Hippocampal formation (tissue), 2 donors: ENCODE measurements around the gene C1orf232.

Experiments used
- DNase-seq, 2 donors: peaks; one replicate each; lab custom pipeline; 2025; lab: John Stamatoyannopoulos, UW

The C1orf232 gene

GRCh38 chr1:26168410-26169197, at the start of gene C1orf232:
Gene C1orf232, minus strand, starts transcription at chr1:26168963. Its CDS starts 464 bp downstream, at chr1:26168499.
- no peak for DNase-seq

DNA sequence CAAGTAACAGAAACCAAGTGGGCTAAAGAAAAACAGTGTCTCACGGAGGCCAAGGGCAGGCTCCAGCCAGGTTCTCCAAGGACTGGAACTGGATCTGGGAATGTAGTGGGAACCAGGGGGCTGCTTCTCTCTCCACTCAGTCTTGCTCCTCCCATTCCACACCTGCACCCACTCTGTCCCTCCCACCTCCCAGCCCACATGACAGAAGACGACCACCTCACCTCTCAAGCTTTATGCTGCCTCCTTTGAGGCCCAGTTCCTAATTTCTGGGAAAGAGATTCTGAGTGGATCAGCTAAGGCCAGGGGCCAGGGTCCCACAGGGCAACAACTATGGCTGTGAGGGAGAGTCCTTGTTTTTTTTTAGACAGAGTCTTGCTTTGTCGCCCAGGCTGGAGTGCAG, 46.5 kb upstream of the C1orf232 start:
- DNase-seq = no peak

- DNase-seq = no peak
Observed at GRCh38 chr1:26213335-26213905, 44.7 kb upstream of the C1orf232 start.

- DNase-seq = no peak
Observed at GRCh38 chr1:26212726-26213125, 44.0 kb upstream of the C1orf232 start.

- DNase-seq = no peak
Observed at GRCh38 chr1:26210147-26210870, 41.5 kb upstream of the C1orf232 start.

GRCh38 chr1:26203642-26204318, 35.0 kb upstream of the C1orf232 start:
- no peak for DNase-seq

- no peak for DNase-seq
Observed at GRCh38 chr1:26200413-26200812, 31.6 kb upstream of the C1orf232 start.

DNA sequence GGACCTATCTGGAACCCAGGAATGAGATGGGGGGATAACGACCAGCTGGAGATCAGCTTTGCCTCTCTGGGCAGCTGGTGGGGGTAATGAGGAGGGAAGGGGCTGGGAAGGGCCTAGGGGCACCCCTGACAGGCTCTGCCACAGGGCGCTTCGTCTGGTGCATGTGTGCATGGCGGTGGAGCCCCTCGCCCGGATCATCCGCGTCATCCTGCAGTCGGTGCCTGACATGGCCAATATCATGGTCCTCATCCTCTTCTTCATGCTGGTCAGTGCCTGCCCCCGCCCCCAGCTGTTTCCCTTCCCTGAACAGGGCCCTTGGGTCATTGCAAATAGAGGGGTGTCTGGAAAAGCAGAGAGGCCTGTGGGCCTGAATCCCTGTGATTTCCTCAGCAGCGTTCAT, 29.1 kb upstream of the C1orf232 start:
- DNase-seq = no peak

DNA sequence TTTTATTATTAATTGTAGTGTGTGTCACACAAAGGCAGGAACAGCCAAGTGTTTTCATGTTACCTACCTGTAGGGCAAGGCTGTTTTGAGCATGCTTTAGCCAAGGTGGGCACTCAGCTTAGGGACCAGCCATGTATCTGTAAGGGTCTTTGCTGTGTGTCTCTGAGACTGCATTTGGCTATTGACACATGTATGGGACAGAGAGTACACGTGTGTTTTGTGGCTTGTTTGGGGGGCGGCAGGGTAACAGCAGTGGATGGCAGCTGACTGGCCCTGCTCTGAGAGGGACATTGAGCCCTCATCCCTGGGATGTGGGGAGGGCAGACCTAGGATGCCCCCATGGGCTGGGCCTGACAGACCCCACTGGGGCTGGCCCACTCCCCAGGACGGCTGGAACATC, 28.5 kb upstream of the C1orf232 start:
- DNase-seq = no peak

DNA sequence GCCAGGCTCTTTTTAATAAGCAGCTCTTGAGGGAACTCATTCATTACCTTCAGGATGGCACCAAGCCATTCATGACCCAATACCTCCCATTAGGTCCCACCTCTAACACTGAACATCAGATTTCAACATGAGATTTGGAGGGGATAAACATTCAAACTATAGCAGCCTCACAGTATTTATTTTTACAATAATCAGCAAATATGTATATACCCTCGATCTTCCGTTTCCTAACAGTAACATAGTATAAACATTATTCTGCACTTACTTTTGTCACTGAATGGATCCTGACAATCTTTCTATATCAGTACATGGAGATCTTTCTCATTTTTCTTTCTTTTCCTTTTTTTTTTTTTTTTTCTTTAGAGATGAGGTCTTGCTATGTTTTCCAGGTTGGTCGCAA, 27.0 kb upstream of the C1orf232 start:
- no peak for DNase-seq

DNA sequence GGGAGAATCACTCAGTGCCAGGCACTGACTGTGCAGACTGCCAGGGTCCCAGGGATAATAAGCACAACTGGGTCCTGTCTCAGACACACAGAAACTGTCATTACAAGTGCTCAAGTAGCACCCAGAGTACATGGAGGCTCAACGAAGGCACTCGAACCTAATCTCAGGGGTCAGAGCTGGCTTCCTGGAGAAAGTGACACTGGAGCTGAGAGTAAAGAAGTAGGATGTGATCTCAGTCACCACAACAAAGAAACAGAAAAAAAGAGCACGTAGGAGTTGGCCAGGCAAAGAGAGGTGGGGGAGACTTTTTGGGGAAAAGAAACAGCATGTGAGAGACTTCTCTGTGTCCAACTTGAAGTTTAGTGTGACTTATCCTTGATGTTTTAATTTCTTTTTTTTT, 23.0 kb upstream of the C1orf232 start:
- DNase-seq = no peak

GRCh38 chr1:26190373-26190987, 21.7 kb upstream of the C1orf232 start, which contains the start of gene CATSPER4:
Gene CATSPER4, plus strand, starts transcription at chr1:26190602. Its CDS starts 26 bp downstream, at chr1:26190628.
- no peak for DNase-seq

DNA sequence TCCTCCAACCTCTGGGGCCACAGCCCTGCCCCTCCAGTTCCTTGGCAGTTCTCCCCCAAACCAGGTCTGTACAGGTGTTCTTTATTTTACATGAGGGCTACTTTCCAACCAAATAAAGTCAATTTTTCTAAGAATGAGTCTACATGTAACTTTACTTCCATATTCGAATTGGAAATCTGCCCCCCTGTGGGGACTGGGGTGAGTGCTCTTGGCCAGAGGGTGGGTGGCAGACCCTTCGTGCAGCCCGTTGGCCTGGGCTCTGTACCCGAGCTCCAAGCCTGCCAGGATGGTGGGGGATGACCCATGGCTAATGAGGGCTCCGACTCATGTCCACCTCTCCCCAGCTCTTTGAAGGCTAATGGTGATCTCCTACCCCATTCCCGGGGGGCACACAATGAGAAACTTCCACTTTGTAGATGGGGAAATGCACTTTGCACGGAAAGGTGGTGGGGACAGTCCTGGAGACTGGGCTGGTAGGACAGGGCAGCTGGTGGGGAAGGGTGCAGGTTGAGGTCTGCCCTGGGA, 21.1 kb upstream of the C1orf232 start:
- DNase-seq = no peak

DNA sequence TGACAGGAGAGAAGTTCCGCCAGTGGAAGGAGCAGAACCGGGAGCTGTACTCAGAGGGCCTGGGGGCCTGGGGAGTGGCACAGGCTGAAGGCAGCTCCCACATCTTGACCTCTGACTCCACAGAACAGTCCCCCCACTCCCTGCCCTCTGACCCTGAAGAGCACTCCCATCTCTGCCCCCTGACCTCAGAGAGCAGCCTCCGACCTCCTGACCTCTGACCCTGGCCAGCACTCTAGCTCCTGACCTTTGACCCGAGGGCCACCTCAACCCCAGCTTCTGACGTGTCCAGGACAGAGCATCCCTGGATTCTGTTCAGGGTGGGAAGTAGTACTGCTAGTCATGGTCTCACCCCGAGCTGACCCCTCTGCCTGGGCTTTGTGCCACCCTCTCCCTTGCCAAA, 20.6 kb upstream of the C1orf232 start:
- DNase-seq = no peak

- DNase-seq = no peak
Observed at GRCh38 chr1:26188477-26188876, 19.7 kb upstream of the C1orf232 start.

- DNase-seq = no peak
Observed at GRCh38 chr1:26187882-26188281, 19.1 kb upstream of the C1orf232 start.

DNA sequence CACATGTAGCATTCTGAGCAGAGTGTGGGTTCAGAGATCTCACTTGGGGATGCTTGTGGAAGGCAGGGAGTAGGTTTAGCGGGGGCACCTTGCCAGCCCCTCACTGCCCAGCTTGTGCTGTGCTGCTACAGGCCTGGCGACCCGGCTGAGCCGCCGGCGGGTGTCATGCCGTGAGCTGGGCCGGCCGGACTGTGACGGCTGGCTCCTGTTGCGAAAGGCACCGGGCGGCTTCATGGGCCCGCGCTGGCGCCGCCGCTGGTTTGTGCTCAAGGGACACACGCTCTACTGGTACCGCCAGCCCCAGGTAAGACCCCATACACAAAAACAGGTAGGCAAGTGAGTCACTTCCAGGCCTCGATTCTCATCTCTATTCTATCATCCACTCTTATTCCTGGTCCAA, 16.1 kb upstream of the C1orf232 start:
- DNase-seq = no peak

- no peak for DNase-seq
Observed at GRCh38 chr1:26184086-26184485, 15.3 kb upstream of the C1orf232 start.

DNA sequence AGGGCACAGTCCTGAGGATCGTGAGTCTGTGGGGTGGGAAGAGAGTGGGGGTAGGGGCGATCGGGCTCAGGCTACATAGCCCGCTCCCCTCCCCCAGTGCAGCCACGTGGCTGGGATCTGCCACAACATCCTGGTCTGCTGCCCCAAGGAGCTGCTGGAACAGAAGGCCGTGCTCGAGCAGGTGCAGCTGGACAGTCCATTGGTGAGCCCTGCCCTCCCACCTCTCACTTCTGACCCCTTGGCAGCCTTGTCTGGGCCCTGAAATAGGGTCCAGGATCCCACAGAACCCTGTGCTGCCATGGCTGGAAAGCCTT, 13.6 kb upstream of the C1orf232 start:
- DNase-seq = no peak

GRCh38 chr1:26181586-26182382, 13.0 kb upstream of the C1orf232 start:
- DNase-seq = no peak

GRCh38 chr1:26180010-26180506, 11.3 kb upstream of the C1orf232 start:
- DNase-seq = no peak
